NAMALWA (cell line): Measurements from ENCODE around the gene KCNRG.
A peak's percentile ranks its signal among the peaks of the same experiment; 100 is the strongest.
"Not testable (repeated sequence)": the region's sequence is repeated elsewhere in the genome, so short reads cannot be mapped to it uniquely, and the experiment has no call there.

Experiments used
- DNase-seq: peaks from one replicate; pipeline ENCODE4 v3.0.0-alpha.2; 2015; ENCODE audit warnings: low spot score

Gene KCNRG, protein sequence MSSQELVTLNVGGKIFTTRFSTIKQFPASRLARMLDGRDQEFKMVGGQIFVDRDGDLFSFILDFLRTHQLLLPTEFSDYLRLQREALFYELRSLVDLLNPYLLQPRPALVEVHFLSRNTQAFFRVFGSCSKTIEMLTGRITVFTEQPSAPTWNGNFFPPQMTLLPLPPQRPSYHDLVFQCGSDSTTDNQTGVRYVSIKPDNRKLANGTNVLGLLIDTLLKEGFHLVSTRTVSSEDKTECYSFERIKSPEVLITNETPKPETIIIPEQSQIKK

GRCh38 chr13:50015258-50015657 is at the start of gene KCNRG:
KCNRG (plus strand) TSS chr13:50015444; CDS start chr13:50015494, 50 bp downstream.
- no peak for DNase-seq

GRCh38 chr13:49967456-49967855 is 47.8 kb upstream of the KCNRG start:
- DNase-seq: no peak

DNA sequence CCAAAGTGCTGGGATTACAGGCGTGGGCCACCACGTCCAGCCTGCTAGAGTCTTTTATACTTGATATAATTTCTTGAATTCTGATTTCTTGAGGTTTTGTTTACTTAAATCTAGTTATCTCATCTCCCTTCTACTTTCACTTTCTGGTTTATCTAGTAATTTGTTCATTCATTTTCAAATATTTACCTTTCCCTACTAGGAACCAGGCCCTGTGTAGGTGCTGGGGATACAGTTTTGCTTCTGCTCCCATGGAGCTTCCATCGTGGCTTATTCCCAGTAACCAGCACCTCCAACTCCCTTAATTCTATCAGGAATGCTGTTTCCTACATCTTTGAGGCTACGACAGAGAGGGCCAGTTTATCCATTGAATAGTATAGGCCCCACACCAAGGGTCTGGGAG is 42.5 kb upstream of the KCNRG start:
- DNase-seq: no peak

DNA sequence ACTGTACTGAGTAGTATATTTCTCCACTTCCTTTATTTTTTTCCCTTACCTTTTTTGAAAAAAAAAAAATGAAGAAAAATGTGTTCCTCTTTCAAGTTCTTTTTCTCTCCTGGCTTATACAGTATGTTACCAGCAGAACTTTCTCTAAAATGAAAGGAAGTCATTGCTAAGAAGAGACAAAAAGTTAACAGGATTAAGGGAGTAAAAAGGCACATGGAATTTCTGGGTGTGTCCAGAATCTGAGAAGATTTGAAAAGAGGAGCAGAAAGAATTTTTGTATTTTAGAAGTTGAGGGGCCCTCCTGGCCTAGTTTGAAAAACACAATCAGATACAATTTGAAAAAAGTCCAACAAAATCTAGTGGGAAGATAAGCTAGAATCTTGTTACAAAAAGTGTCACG is 39.4 kb upstream of the KCNRG start:
- DNase-seq: no peak

DNA sequence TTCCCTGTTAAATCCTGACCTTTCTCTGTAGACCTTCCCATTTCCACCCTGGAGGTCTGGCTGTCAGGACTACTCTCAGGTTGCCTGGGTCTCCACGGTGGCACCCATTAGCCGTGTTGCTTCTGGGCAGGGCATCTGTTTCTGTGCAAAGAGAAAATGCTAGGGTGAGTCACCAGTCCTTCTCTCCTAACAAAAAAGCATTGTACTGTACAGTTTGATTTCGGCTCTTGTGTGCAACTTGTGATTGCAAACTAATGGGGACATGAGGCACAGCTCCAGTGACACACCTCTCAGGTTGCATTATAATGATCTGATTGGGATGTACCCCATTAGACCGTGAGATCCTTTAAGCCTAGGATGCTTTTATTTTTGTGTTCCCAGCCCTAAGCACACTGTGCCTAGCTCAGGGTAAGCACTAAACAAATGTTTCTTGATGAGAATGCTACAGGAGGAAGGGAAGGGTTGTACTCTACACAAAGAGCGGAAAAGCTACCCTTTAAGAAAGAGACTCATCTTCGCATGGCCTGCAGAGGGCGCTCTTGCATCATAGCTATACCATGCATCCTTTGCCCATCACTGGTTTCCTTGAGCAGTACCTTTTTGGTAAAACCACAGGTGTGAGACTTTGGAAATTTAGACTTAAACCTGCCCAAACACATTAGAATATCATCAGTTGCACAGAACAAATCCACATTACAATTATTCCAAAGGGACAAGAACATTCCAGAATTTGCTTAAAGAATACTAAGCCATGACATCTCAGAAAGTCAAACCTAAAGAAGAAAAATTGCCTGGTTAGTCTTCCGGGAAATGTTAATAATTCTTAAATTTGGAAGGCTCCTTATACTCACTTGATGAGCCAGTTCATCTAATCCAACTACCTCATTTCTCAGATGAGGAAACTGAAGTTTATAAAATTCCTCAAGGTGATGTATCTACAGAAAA is 38.7 kb upstream of the KCNRG start:
- peak; percentile 84 for DNase-seq

DNA sequence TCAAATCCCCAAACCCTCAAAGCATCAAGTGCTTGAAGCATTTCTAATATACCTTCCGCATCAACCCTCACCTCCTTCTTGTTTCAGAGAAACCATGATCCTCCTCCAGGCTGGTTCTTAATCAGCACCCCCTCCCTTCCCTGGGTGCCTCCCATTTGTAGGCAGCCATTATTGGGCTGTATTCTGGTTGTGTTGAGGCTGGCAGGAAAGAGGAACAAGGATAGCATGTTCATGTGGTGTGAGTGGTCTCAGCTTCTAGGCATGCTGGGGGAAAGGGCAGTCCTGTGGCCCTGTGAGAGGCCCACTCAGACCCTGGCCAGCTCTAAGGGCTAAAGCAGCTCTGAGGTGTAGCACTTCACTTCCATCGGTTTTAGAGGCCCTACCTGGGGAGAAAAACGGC is 37.3 kb upstream of the KCNRG start:
- no peak for DNase-seq

DNA sequence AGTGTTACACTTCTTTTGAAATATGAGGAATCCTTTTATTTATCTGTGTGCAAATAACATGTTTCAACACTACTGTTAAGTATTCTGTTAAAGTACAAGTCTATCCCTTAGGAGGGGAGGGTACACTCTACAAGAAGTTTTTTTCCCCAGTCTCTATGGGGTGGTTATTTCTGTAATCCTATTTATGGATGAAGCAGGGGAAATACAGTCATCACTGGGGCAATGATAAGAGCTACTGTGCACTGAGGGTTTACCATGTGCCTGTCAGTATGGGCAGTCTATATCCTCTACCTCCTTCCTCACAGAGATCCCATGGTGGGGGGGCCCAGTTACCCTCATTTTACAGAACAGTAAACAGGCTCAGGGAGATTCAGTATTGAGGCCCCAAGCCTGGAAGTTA is 35.0 kb upstream of the KCNRG start:
- no peak for DNase-seq

DNA sequence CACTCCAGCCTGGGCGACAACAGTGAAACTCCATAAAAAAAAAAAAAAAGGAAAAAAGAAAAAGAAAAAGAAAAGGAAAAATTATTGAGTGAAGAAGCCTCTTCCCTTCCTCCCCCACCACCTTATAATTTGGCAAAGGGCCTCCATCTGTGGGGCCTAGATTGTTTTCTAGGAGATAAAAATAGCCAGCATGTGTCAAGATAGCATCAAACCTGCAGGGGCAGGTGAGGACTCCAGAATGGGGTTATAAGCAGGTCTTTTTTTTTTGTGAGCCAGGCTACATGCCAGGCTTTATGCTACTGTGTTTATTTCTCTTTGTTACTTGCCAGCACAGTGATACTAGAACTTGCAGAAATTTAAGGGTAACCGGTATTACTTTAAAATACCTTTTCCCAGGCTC is 30.1 kb upstream of the KCNRG start:
- no peak for DNase-seq

DNA sequence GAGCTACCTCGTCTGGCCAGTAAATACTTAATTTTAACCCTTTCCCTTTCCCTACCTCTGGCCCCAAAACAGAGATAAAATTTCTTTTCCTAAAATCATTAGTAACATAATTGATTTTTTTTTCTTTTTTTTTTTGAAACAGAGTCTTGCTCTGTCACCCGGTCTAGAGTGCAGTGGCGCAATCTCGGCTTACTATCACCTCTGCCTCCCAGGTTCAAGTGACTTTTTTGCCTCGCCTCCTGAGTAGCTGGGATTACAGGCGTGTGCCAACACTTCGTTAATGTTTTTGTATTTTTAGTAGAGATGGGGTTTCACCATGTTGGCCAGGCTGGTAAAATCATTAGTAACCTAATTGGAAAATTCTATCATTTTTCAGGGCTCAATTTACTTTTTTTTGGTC is 28.8 kb upstream of the KCNRG start:
- no peak for DNase-seq

- not testable (repeated sequence) for DNase-seq
Measured at GRCh38 chr13:49990612-49991011, 24.6 kb upstream of the KCNRG start.

GRCh38 chr13:49993111-49993510 is 22.1 kb upstream of the KCNRG start:
- DNase-seq: no peak

- DNase-seq: no peak
Measured at GRCh38 chr13:49993666-49994065, 21.6 kb upstream of the KCNRG start.

DNA sequence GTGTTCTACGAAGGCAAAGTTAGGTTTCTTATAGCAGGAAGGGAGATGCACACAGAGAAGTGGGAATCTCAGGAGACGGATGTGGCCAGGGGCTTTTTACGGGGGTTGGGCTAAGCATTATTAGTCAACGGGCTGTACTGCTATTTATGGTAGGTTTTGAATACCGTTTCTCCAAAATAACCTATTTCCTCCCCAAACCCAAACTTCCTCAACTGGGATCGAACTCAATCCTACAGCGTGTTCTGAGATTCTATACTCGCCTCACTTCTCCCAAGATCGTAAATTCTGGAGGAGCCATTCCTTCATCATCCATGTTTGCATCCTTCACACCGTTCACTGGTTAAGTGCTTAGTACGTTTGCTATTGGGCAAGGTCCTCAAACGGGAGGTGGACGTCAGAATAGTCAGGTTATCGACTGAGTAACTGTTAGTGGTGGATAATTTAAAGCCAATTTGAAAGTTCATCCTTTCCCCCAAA is 19.6 kb upstream of the KCNRG start:
- DNase-seq: peak; percentile 28

DNA sequence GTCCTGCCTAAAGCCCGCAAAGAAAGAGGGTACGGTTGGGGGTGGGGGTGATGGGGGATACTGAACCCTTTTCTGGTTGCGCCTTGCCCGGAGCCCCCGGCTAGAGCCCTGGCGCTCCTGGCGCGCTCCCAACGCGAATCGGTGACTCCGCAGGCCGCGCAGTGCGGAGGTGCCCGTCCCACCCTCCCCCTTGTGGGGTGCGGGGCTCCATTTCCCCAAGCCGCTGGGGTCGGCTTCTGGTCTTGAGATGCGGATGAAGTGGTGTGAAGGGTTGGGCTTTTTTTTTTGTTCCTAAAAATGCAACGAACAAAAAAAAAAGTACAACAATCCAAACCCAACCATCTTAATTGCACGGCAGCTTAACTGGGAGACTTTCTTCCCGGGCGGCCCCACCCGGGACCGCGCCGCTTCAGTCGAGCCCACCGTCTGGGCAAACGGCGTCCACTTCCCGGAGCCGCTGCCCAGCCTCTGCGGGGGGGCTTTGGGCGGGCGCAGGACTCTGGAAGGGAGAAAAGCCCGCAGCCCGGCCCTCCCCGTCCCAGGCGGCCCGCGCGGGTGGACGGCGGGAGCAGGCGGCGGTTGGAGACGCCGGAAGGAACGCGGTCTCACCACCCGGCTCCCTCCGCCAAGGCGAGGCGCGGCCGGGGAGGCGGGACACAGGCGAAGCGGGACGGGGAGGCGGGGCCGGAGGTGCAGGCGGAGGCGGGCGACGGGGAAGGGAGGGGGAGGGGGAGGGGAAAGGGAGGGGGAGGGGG is 18.9 kb upstream of the KCNRG start:
- peak; percentile 87 for DNase-seq

DNA sequence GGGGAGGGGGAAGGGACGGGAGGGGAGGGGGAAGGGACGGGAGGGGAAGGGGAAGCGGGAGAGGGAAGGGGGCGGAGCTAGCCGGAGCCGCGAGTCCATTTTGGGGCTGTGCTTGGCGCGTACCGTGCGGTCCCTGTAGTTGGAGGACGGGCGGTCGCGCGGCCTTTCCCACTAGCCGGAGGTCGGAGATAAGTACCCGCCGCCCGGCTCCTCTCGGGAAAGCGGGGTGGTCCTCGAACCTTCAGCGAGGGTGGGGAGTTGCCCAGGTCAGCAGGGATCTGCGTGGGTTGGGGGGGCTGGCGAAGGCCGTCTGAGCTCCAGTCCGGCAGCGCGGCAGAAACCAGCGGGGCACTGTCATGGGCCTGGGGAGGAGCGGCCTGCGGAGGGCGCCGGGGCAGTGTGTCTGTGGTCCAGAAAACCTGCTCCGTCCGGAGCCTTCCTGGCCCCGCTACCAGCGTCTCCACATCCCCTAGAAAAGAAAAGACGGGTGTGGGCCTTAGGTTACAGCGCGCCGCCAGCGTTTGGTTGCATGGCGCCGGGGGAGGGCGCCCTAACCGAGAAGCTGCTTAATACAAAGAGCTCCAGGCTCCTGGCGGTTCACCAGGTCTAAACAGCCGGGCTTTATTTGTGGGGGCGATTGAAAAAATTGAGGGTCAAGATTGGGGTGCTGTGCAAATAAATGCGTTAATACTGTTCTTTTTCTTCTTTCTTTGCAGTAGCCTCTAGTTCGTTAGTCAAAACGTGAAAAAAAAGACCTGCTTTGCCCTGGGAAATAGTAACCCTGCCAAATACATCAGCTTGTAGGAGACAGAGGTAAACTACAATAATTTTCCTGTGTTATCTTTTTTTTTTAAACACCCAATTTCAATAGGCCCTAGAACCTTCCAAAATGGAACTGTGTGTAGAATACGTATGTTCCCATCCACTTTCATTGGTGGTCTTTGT is 18.0 kb upstream of the KCNRG start, which contains the start of gene TRIM13:
Gene TRIM13 (plus strand): TSS at position 92 of the 945 bp plus-strand sequence. CDS start 14,899 bp downstream, outside the sequence.
- DNase-seq: peak; percentile 94

- DNase-seq: peak; percentile 20
Measured at GRCh38 chr13:49997955-49998354, 17.3 kb upstream of the KCNRG start.

- DNase-seq: no peak
Measured at GRCh38 chr13:49998714-49999624, 16.3 kb upstream of the KCNRG start.

GRCh38 chr13:50001287-50001686 is 14.0 kb upstream of the KCNRG start:
- no peak for DNase-seq

DNA sequence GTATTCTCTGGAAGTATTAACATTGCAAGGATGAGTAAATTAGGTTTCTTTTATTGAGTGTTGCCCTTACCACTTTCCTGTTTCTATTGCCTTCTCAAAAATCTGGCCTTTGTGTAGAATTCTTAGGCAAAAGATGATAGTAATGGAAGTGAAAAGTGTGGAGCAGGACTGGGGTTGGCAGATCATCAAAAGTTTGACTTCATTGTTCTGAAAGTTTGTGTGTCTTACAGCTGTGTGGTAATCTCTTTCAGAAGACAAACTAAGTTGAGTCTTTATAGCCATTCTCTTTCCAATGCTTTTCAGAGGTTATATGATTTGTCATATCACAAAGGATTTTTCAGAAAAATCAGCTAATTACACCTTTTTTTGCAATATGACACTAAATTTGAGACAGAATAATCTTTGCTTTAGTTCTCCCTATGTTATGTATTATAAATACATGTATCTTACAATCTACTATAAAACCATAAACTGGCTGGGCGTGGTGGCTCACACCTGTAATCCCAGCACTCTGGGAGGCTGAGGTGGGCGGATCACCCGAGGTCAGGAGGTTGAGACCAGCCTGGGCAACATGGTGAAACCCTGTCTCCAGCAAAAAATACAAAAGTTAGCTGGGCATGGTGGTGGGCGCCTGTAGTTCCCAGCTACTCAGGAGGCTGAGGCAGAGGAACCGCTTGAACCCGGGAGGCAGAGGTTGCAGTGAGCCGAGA is 8.7 kb upstream of the KCNRG start:
- no peak for DNase-seq
